DOHH2 (cell line): ENCODE results near the gene PLEKHS1.

Experiments
- EZH2phosphoT487 ChIP-seq: fragments of 200-600 bp; sonication (generic); IDR thresholded peaks from 2 replicates; pipeline ENCODE4 v1.6.1; 2017; ENCODE audit warnings: borderline replicate concordance, mild to moderate bottlenecking, antibody characterized with exemption, low read length, moderate library complexity, mixed read lengths
- TF ChIP-seq, protein P1 (sequence below): fragments of 200-600 bp; sonication (generic); IDR thresholded peaks from one replicate; pipeline ENCODE4 v1.5.1; 2014; ENCODE audit warnings: antibody characterized with exemption, mild to moderate bottlenecking, low read depth, low read length; ENCODE audit not compliant: poor library complexity, severe bottlenecking

DNA sequence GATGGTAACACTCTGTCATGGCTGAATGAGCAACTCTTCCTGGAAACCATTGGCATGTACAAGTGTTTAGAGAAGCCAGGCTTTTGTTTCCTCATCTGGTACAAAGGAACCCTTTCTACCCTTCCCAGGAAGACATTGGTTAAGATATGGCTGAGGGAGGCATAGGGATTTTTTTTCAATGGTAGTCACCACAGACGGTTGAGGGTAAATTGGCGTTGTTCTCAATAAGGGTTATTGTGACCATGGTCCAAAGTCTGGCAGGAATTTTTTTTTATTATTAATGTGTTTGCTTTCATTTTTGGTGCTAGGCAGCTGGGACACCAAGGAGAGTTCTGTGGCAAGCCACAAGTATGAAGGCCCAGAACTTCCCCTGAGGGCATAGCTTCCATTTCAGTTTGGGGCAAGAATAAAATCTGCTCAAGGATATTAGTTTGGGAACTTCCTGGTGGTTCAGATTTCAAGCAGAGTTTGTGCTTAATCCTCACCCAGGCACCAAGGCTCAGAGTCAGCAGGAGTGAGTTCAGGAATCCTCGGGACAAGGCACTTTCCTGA is at the start of gene PLEKHS1:
- TF ChIP-seq, protein P1, sequence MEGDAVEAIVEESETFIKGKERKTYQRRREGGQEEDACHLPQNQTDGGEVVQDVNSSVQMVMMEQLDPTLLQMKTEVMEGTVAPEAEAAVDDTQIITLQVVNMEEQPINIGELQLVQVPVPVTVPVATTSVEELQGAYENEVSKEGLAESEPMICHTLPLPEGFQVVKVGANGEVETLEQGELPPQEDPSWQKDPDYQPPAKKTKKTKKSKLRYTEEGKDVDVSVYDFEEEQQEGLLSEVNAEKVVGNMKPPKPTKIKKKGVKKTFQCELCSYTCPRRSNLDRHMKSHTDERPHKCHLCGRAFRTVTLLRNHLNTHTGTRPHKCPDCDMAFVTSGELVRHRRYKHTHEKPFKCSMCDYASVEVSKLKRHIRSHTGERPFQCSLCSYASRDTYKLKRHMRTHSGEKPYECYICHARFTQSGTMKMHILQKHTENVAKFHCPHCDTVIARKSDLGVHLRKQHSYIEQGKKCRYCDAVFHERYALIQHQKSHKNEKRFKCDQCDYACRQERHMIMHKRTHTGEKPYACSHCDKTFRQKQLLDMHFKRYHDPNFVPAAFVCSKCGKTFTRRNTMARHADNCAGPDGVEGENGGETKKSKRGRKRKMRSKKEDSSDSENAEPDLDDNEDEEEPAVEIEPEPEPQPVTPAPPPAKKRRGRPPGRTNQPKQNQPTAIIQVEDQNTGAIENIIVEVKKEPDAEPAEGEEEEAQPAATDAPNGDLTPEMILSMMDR: no peak
- TF ChIP-seq EZH2phosphoT487: no peak
